Endothelial cell of umbilical vein (primary cell): ENCODE measurements around the gene TOR1B. TPM values are rescaled to one million over a fixed set of nuclear protein-coding genes. Genes with fewer than 3 reads are reported as not detected.

Source experiments
- BruUV-seq: library from RNA; stranded (reverse); fragments of 400-500 nt; replicated peaks from 2 replicates; lab custom pipeline; 2021; lab: Mats Ljungman, UMichigan
- CTCF ChIA-PET: fragments of 300-600, 350-600 bp; sonication (Branson Sonifier 250); formaldehyde crosslinking; loops from one replicate; lab custom pipeline; 2021; ENCODE audit warnings: antibody characterized with exemption, inconsistent platforms; lab: Charles Lee
- POLR2A ChIA-PET: fragments of 300-600, 350-600 bp; sonication (Branson Sonifier 250); formaldehyde crosslinking; loops from one replicate; lab custom pipeline; 2021; ENCODE audit warnings: antibody characterized with exemption, inconsistent platforms; lab: Charles Lee
- DNase-seq: peaks from one replicate; pipeline ENCODE4 v3.0.0-alpha.2; 2011; ENCODE audit warnings: low read depth, low spot score
- FAIRE-seq: peaks from 2 replicates; lab custom pipeline; 2011; peaks lifted over from hg19 to GRCh38; lab: Jason Lieb, UNC
- H2AFZ ChIP-seq: 2 replicates; pipeline ENCODE4 v1.6.0; 2012; ENCODE audit warnings: low read depth, low read length, control low read depth, inconsistent platforms
- H3K27ac ChIP-seq: 2 replicates; pipeline ENCODE4 v1.5.1; 2011; ENCODE audit warnings: low read depth, mild to moderate bottlenecking, control low read depth, low read length, moderate library complexity; ENCODE audit not compliant: insufficient read depth
- H3K27me3 ChIP-seq, 2 experiments: 2 replicates each; pipeline versions ENCODE4 v1.6.0 to v1.6.1; 2011; ENCODE audit warnings: low read length in 2 of 2, mixed read lengths in 1 of 2; ENCODE audit not compliant: control insufficient read depth in 2 of 2, insufficient read depth in 2 of 2
- H3K36me3 ChIP-seq, 2 experiments: 2 replicates in 1 of 2; 3 replicates in 1 of 2; pipeline ENCODE4 v1.5.1; 2011; ENCODE audit warnings: low read length in 2 of 2, mild to moderate bottlenecking in 1 of 2, moderate library complexity in 1 of 2; ENCODE audit not compliant: control insufficient read depth in 2 of 2, insufficient read depth in 2 of 2; ENCODE audit errors: extremely low read depth in 1 of 2
- H3K4me1 ChIP-seq: 3 replicates; pipeline ENCODE4 v1.5.1; 2011; ENCODE audit warnings: mild to moderate bottlenecking, low read length; ENCODE audit not compliant: control insufficient read depth, insufficient read depth; ENCODE audit errors: extremely low read depth
- H3K4me2 ChIP-seq: 2 replicates; pipeline ENCODE4 v1.6.1; 2011; ENCODE audit warnings: low read length, control low read depth, mixed read lengths; ENCODE audit not compliant: insufficient read depth
- H3K4me3 ChIP-seq, 3 experiments: fragments of 200-600 bp in 1 of 3; sonication (generic), shearing (Covaris generic) in 1 of 3; replicated peaks in 1 of 3; 2 replicates each; pipeline ENCODE4 v1.5.1; 2011 to 2016; ENCODE audit warnings: control low read depth in 3 of 3, low read length in 3 of 3, mild to moderate bottlenecking in 2 of 3, inconsistent platforms in 1 of 3, low read depth in 1 of 3, moderate library complexity in 1 of 3; ENCODE audit not compliant: insufficient read depth in 1 of 3
- H3K79me2 ChIP-seq: 2 replicates; pipeline ENCODE4 v1.6.0; 2012; ENCODE audit warnings: low read length, inconsistent platforms; ENCODE audit not compliant: control insufficient read depth, insufficient read depth
- H3K9ac ChIP-seq: replicated peaks from 2 replicates; pipeline ENCODE3; 2011; ENCODE audit warnings: low read length, control low read depth; ENCODE audit not compliant: insufficient read depth; ENCODE audit errors: extremely low read depth
- H3K9me1 ChIP-seq: replicated peaks from 3 replicates; pipeline ENCODE4 v1.6.0; 2011; ENCODE audit warnings: mild to moderate bottlenecking, low read length; ENCODE audit not compliant: control insufficient read depth, insufficient read depth; ENCODE audit errors: extremely low read depth
- H3K9me3 ChIP-seq: replicated peaks from 2 replicates; pipeline ENCODE4 v1.5.1; 2012; ENCODE audit warnings: low read length, inconsistent platforms; ENCODE audit not compliant: control insufficient read depth, insufficient read depth
- H4K20me1 ChIP-seq: replicated peaks from 2 replicates; pipeline ENCODE3; 2011; ENCODE audit warnings: mild to moderate bottlenecking, low read length; ENCODE audit not compliant: control insufficient read depth, insufficient read depth; ENCODE audit errors: extremely low read depth
- CTCF ChIP-seq, 2 donors: IDR thresholded peaks; 1 replicate in 1 of 2; 2 replicates in 1 of 2; pipeline ENCODE4 v1.5.1; 2011; ENCODE audit warnings: low read length in 2 of 2, mild to moderate bottlenecking in 2 of 2, moderate library complexity in 2 of 2, control low read depth in 1 of 2, inconsistent platforms in 1 of 2, low read depth in 1 of 2; ENCODE audit not compliant: insufficient read depth in 1 of 2; ENCODE audit errors: extremely low read depth in 1 of 2
- EZH2 ChIP-seq: IDR thresholded peaks from 2 replicates; pipeline ENCODE4 v1.6.1; 2012; ENCODE audit warnings: borderline replicate concordance, low read depth, mild to moderate bottlenecking, moderate library complexity, low read length, inconsistent platforms; ENCODE audit not compliant: severe bottlenecking
- FOS ChIP-seq: IDR thresholded peaks from 2 replicates; pipeline ENCODE4 v1.6.1; 2011; ENCODE audit warnings: mild to moderate bottlenecking, low read length, moderate library complexity, borderline replicate concordance; ENCODE audit not compliant: insufficient read depth
- GATA2 ChIP-seq: IDR thresholded peaks from 2 replicates; pipeline ENCODE4 v1.7.0; 2011; ENCODE audit warnings: low read depth, mild to moderate bottlenecking, moderate library complexity, mixed read lengths, low read length; ENCODE audit not compliant: insufficient read length, insufficient read depth
- JUN ChIP-seq: IDR thresholded peaks from 2 replicates; pipeline ENCODE4 v1.6.1; 2011; ENCODE audit warnings: borderline replicate concordance, low read depth; ENCODE audit not compliant: insufficient read length, insufficient read depth
- MAX ChIP-seq: IDR thresholded peaks from 2 replicates; pipeline ENCODE4 v1.6.1; 2011; ENCODE audit not compliant: insufficient read depth, insufficient read length
- MYC ChIP-seq: IDR thresholded peaks from one replicate; pipeline ENCODE4 v1.6.1; 2011; ENCODE audit warnings: mild to moderate bottlenecking, low read depth, low read length
- POLR2A ChIP-seq: IDR thresholded peaks from 2 replicates; pipeline ENCODE4 v1.6.1; 2012; ENCODE audit warnings: low read depth, mild to moderate bottlenecking, control low read depth, low read length
- POLR2AphosphoS5 ChIP-seq: IDR thresholded peaks from 2 replicates; pipeline ENCODE4 v1.6.1; 2012; ENCODE audit warnings: low read depth, mild to moderate bottlenecking, control low read depth, low read length, moderate library complexity; ENCODE audit not compliant: insufficient read depth
- dilution Hi-C: fragments of 300-500 bp; cut with MboI; formaldehyde crosslinking; loops from one replicate; pipeline ENCODE4 v1.15.0; 2019; ENCODE audit warnings: low sequenced_read_pairs; ENCODE audit not compliant: extremely low pct_ligation_motif_present
- intact Hi-C: fragments of 100-400 bp; cut with micrococcal nuclease; formaldehyde crosslinking; loops from one replicate; pipeline ENCODE4 v1.10.0; 2022
- polyA plus RNA-seq, 4 experiments: library from polyadenylated mRNA; depleted of rRNA in 3 of 4; stranded (reverse) in 3 of 4; unstranded in 1 of 4; fragments of >200 nt; gene quantifications; 2 replicates each; pipeline versions ENCODE4 v1.2.1 to v1.2.3, GENCODE V29; 2011 to 2012; ENCODE audit warnings: missing spikeins in 1 of 4
- total RNA-seq: library from RNA; stranded (reverse); gene quantifications from 2 replicates; pipeline ENCODE4 v1.2.3, GENCODE V29; 2021

TOR1B gene
- total and polyA plus RNA-seq, 2 donors (not counting 3 experiments of a cell fraction or from before 2014, with no cell fraction given), result 27.0 to 29.5 TPM

DNA sequence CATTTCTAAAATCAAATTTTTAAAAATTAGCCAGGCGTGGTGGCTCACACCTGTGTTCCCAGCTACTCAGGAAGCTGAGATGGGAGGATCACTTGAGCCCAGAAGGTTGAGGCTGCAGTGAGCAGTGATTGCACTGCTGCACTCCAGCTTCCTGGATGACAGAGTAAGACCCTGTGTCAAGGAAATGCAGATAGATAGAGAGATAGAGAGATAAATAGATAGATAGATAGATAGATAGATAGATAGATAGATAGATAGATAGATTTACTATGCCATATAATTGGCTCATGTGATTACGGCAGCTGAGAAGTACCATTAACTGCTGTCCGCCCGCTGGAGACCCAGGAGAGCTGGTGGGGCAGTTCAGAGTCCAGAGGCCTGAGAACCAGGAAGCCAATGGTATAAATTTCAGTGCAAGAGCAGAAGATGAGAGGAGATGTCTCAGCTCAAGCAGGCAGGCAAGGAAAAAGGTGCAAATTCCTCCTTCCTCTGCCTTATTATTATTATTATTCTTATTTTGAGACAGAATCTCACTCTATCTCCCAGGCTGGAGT lies 37.1 kb upstream of the TOR1B start:
- H3K4me1 ChIP-seq, result peaks cover 3% of the 10 kb centered on the region
- H3K4me2 ChIP-seq, result no peak overlapping the region
- FAIRE-seq (no peak), DNase-seq (no peak)
- H2AFZ ChIP-seq, result no peak overlapping the region
- no peaks in the 10 kb centered on the region for H4K20me1 ChIP-seq
- peaks cover 0 to under 1% of the 10 kb centered on the region in 2 experiments for H3K27me3 ChIP-seq
- no peak overlapping the region for H3K27ac ChIP-seq
- no peak overlapping the region for H3K4me3 ChIP-seq
- no peaks in the 10 kb centered on the region for H3K9me3 ChIP-seq
- BruUV-seq, result no TSS peak
- H3K9ac ChIP-seq, result no peak overlapping the region
- intact Hi-C loops, result no loop called here
- H3K36me3 ChIP-seq, result no peaks in the 10 kb centered on the region
- POLR2A ChIA-PET, result no interaction called here
- no peaks in the 10 kb centered on the region for H3K9me1 ChIP-seq
- CTCF ChIA-PET, result interaction anchor here (0.9 to 1.5 kb wide), 2 partner anchors 9 to 16 kb away, joined by 3 read pairs; no protein-coding TSS in a partner anchor
- dilution Hi-C loops, result no loop called here
- TF ChIP-seq POLR2AphosphoS5, result no peak
- TF ChIP-seq MAX, result no peak
- no peak for TF ChIP-seq CTCF (IDR thresholded peaks at IDR 0.05; ENCODE audit: extremely low read depth in 1 of 2, insufficient read depth in 1 of 2, low read depth in 1 of 2, low read length in 2 of 2)
- TF ChIP-seq GATA2, result no peak
- no peak for TF ChIP-seq JUN
- no peak for TF ChIP-seq FOS
- TF ChIP-seq POLR2A, result no peak
- no peak for TF ChIP-seq MYC
- TF ChIP-seq EZH2, result no peak
- no peaks in the 10 kb centered on the region for H3K79me2 ChIP-seq
